GM12801 (cell line): ENCODE data around the gene GNPTG.

Experiments
- CTCF ChIP-seq: IDR thresholded peaks from one replicate; pipeline ENCODE4 v1.5.1; 2011; ENCODE audit warnings: control low read depth; ENCODE audit not compliant: insufficient read length; ENCODE audit errors: extremely low read depth

The GNPTG gene

GRCh38 chr16:1327619-1327947 lies 24.1 kb upstream of the GNPTG start:
- no peak for TF ChIP-seq CTCF

GRCh38 chr16:1330260-1330914 lies 21.3 kb upstream of the GNPTG start:
- TF ChIP-seq CTCF, result no peak

GRCh38 chr16:1330931-1331711 lies 20.6 kb upstream of the GNPTG start:
- TF ChIP-seq CTCF, result no peak

GRCh38 chr16:1331712-1332617 lies 19.8 kb upstream of the GNPTG start:
- TF ChIP-seq CTCF, result no peak

- TF ChIP-seq CTCF, result no peak
Measured at GRCh38 chr16:1332618-1333148, 19.0 kb upstream of the GNPTG start.

- TF ChIP-seq CTCF, result no peak
Measured at GRCh38 chr16:1333149-1333812, 18.4 kb upstream of the GNPTG start, which contains the start of gene BAIAP3. BAIAP3 (plus strand) TSS chr16:1333645; CDS start chr16:1338550, 4,905 bp downstream.
